Ishikawa (cell line): Measurements from ENCODE around the gene ITGB1.

Experiments
- CEBPB ChIP-seq: IDR thresholded peaks from 2 replicates; pipeline ENCODE4 v1.6.1; 2012
- CREB1 ChIP-seq: IDR thresholded peaks from 2 replicates; pipeline ENCODE4 v1.6.1; 2012; ENCODE audit warnings: low read depth
- EGR1 ChIP-seq: IDR thresholded peaks from 2 replicates; pipeline ENCODE4 v1.6.1; 2012
- EP300 ChIP-seq: IDR thresholded peaks from 2 replicates; pipeline ENCODE4 v1.6.1; 2012; ENCODE audit warnings: borderline replicate concordance
- FOXM1 ChIP-seq: IDR thresholded peaks from 2 replicates; pipeline ENCODE4 v1.6.1; 2012; ENCODE audit warnings: low read depth, borderline replicate concordance
- NFIC ChIP-seq: IDR thresholded peaks from 2 replicates; pipeline ENCODE4 v1.6.1; 2012
- RAD21 ChIP-seq: IDR thresholded peaks from 2 replicates; pipeline ENCODE4 v1.6.1; 2012; ENCODE audit warnings: low read depth
- REST ChIP-seq: IDR thresholded peaks from 2 replicates; pipeline ENCODE4 v1.6.1; 2012; ENCODE audit warnings: low read depth, mild to moderate bottlenecking
- TAF1 ChIP-seq: IDR thresholded peaks from 2 replicates; pipeline ENCODE4 v1.6.1; 2012; ENCODE audit warnings: low read depth, mild to moderate bottlenecking
- TEAD4 ChIP-seq: IDR thresholded peaks from 2 replicates; pipeline ENCODE4 v1.6.1; 2012
- TF ChIP-seq, protein P1 (sequence below): IDR thresholded peaks from 2 replicates; pipeline ENCODE4 v1.6.1; 2012

GRCh38 chr10:32906595-32906994, 51.4 kb downstream of the ITGB1 start:
- no peak for TF ChIP-seq TEAD4
- no peak for TF ChIP-seq CEBPB
- no peak for TF ChIP-seq EP300
- TF ChIP-seq CREB1: no peak
- TF ChIP-seq RAD21: no peak
- TF ChIP-seq, protein P1, sequence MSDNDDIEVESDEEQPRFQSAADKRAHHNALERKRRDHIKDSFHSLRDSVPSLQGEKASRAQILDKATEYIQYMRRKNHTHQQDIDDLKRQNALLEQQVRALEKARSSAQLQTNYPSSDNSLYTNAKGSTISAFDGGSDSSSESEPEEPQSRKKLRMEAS: no peak
- TF ChIP-seq NFIC: no peak
- no peak for TF ChIP-seq EGR1
- no peak for TF ChIP-seq TAF1
- no peak for TF ChIP-seq REST
- TF ChIP-seq FOXM1: no peak
